GM12874 (cell line): ENCODE data around the gene GJB3.

ENCODE experiments used
- TF ChIP-seq, protein P1 (sequence below): IDR thresholded peaks from 2 replicates; pipeline ENCODE4 v1.5.1; 2011; ENCODE audit warnings: low read depth, mild to moderate bottlenecking, control low read depth, low read length, moderate library complexity; ENCODE audit not compliant: insufficient read depth

Gene GJB3

DNA sequence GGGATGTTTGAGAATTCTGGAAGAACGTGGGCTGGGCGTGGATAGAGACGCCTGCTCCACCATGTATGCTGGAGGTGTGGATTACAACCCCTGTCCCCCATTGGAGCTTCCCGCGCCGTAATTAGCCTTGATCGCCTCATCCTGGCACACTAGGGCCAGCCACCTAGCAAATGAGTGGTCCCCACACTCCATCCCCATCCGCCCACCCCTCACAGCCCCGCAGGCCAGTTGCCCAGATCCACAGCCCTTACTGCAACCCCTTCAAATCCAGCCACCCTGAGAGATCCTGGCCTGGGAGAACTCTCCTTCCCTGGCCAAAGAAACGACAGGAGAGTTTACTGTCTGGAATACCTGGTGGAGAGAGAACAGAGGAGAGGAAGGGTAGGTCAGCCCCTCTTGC, 11.4 kb downstream of the GJB3 start:
- TF ChIP-seq, protein P1, sequence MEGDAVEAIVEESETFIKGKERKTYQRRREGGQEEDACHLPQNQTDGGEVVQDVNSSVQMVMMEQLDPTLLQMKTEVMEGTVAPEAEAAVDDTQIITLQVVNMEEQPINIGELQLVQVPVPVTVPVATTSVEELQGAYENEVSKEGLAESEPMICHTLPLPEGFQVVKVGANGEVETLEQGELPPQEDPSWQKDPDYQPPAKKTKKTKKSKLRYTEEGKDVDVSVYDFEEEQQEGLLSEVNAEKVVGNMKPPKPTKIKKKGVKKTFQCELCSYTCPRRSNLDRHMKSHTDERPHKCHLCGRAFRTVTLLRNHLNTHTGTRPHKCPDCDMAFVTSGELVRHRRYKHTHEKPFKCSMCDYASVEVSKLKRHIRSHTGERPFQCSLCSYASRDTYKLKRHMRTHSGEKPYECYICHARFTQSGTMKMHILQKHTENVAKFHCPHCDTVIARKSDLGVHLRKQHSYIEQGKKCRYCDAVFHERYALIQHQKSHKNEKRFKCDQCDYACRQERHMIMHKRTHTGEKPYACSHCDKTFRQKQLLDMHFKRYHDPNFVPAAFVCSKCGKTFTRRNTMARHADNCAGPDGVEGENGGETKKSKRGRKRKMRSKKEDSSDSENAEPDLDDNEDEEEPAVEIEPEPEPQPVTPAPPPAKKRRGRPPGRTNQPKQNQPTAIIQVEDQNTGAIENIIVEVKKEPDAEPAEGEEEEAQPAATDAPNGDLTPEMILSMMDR, result no peak

GRCh38 chr1:34792868-34793727, 12.1 kb downstream of the GJB3 start, which contains the start of gene GJA4:
GJA4 (plus strand) TSS chr1:34792999; CDS start chr1:34794214, 1,215 bp downstream.
- TF ChIP-seq, protein P1, result no peak

GRCh38 chr1:34794001-34794789, 13.2 kb downstream of the GJB3 start:
- TF ChIP-seq, protein P1, result no peak

DNA sequence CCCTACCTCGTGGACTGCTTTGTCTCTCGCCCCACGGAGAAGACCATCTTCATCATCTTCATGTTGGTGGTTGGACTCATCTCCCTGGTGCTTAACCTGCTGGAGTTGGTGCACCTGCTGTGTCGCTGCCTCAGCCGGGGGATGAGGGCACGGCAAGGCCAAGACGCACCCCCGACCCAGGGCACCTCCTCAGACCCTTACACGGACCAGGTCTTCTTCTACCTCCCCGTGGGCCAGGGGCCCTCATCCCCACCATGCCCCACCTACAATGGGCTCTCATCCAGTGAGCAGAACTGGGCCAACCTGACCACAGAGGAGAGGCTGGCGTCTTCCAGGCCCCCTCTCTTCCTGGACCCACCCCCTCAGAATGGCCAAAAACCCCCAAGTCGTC, 13.8 kb downstream of the GJB3 start:
- TF ChIP-seq, protein P1, result no peak

GRCh38 chr1:34795916-34796315, 14.9 kb downstream of the GJB3 start:
- TF ChIP-seq, protein P1, result no peak

- TF ChIP-seq, protein P1, result no peak
Observed at GRCh38 chr1:34796990-34797389, 16.0 kb downstream of the GJB3 start.

DNA sequence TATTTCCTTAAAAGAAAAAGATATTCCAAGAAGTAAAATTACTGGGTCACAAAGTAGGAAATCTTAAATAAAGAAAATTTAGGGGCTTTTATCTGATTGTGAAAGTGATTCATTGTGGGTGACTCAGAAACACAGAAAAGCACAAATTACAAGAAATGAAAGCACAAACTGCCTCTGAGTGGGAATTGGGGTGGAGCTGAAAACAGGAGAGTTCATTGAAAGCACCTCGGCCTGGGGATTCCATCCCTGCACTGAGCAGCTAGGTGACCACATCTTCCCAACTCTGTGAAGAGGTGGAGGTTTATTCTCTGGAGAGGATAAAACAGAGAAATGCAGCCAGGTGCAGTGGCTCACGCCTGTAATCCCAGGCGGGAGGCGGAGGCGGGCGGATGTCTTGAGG, 19.2 kb downstream of the GJB3 start:
- TF ChIP-seq, protein P1, result no peak
